Measurements from ENCODE around the gene CALN1.
"Not testable (repeated sequence)": the region's sequence is repeated elsewhere in the genome, so short reads cannot be mapped to it uniquely, and the experiment has no call there.

CALN1 gene

DNA sequence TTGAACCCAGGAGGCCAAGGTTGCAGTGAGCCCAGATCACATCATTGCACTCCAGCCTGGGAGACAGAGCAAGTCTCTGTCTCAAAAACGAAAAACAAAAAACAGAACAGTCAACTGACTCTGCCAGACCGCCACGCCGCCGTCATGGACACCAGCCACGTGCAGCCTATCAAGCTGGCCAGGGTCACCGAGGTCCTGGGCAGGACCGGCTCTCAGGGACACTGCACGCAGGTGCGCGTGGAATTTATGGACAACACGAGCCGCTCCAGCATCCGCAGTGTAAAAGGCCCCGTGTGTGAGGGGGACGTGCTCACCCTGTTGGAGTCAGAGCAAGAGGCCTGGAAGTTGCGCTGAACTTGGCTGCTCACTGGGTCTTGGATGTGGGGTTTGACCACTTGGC lies 470.0 kb downstream of the CALN1 start:
- no peak for DNase-seq

DNA sequence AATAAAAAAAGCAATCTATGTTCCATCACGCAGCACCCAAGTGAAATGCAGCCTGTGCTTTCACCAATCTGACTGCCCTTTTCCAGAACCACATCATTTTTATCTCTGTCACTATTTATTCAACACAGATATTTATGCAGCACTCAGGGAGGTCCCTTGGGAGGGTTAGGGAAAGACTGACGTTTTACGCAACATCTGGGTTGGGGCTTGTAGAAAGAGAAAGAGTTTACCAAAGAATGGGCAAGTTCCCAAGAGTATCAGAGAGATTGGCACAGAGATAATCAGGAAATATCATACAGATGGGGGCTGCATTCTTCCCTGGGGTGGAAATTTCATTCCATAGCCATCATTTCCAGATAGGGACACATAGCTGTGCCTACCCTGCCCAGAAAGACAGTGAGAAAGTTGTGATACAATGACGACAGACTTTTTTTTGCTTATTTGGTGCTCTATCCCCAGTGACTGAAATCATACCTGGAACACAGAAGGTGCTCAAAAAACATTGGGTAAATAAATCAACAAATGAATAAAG lies 474.2 kb downstream of the CALN1 start:
- no peak for DNase-seq

DNA sequence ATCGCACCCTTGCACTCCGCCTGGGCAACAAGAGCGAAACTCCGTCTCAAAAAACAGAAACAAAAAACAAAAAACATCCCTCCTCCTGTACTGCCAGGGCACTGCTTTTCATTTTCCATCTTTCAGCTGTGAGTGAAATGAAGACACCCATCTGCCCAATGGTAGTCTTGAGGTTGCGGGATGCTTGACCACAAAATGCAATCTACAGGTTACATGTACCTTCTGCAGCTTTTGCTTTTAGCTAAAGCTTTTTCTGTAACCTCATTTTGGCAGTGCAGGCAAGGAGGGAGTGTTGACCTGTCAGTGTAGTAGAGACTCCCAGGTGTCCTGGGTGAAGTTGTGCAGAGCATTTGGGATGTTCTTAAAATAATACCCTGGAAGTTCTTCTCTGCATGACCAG lies 476.5 kb downstream of the CALN1 start:
- no peak for DNase-seq

DNA sequence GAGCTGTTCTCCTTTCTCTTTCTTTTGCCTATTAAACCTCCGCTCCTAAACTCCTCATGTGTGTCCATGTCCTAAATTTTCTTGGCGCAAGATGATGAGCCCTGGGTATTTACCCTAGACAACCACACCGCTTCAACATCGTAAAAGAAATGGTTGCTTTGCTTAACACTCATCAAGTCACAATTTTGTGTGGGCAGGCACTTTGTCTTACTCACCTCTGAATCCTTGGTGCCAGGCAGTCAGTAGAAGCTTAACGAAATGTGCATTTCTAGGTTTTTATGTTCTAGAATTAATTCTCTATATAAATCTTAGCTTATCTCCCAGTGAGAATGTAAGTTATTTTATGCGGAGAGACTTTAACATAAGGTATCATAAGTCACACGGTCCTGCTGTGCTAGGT lies 478.7 kb downstream of the CALN1 start:
- DNase-seq = no peak

DNA sequence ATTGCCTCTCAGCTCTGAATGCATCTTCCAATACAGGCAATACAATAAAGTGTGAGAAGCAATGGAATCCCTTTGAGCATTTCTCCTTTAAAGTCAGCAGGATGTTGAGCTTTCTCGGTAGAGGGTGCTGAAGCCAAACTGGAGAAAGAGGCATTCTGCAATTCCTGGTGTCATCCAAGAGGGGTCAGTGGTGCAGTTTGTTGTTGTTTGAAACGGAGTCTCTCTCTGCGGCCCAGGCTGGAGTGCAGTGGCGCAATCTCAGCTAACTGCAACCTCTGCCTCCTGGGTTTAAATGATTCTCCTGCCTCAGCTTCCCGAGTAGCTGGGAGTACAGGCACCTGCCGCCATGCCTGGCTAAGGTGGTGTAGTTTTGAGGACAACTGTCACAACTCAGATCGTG lies 486.5 kb downstream of the CALN1 start:
- DNase-seq = no peak

DNA sequence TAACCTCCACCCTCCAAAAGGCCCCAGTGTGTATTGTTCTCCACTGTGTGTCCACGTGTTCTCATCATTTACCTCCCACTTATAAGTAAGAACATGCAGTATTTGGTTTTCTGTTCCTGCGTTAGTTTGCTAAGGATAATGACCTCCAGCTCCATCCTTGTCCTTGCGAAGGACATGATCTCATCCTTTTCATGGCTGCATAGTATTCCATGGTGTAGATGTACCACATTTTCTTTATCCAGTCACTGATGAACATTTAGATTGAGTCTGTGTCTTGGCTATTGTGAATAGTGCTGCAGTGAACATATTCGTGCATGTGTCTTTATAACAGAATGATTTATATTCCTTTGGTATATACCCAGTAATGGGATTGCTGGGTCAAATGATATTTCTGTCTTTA lies 497.9 kb downstream of the CALN1 start:
- not testable (repeated sequence) for DNase-seq

DNA sequence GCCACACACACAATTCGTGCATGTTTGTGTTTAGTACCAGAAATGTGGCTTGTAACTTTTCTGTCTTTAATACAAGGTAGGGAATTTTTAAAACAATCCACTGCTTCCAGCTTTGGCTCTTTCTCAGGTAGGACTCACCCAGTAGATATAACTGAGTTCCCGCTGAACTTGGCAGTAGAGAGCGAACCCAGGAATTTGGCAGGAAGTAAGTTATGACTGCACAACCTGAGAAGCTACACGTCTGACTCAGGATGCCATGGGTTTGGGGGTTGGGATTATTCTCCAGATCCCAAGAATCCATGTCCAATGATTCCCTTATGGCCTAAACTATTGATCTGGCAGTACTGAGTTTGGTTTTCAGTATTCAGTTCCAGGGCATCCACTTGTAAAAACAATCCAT lies 499.7 kb downstream of the CALN1 start:
- no peak for DNase-seq

DNA sequence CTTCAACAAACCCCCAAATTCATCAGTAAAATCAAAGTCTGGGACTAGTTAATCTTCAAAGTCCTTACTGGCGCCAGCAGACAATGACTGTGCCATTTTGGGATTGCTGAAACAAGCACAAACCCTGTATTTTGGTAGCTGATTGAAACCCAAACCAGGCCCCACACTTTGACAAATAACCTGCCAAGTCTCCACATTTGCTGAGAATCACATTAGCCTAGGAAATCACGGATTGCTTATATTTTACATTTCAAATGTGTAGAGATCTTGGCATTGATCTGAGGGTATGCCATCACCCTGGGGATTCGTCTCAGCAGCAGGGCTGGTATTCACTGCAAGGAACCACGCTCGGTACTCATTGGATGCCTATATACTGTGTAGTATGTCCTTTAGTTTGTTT lies 501.1 kb downstream of the CALN1 start:
- no peak for DNase-seq

DNA sequence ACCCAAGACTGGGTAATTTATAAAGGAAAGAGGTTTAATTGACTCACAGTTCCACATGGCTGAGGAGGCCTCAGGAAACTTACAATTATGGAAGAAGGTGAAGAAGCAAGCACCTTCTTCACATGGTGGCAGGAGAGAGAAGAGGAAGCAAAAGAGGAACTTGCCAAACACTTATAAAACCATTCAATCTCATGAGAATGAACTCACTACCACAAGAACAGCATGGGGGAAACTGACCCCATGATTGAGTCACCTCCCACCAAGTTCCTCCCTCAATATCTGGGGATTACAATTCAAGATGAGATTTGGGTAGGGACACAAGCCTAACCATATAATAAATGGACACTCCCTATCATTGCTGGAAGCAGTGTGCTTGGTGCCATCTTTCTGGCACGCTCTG lies 506.3 kb downstream of the CALN1 start:
- DNase-seq = no peak

DNA sequence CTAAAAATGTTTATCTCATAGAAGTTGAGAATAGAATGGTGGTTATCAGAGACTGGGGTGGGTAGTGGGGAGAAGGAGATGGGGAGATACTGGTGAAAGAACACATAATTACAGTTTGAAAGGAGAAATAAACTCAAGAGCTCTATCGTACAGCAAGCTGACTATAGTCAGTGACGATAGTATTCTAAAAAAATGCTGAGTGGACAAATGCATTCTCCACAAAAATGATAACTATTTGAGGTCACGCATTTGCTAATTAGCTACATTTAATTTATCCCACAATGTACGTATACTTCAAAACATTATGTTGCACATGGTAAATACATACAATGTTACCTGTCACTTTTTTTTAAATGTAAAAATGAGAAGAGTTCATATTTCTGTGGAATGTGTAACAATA lies 507.7 kb downstream of the CALN1 start:
- no peak for DNase-seq

DNA sequence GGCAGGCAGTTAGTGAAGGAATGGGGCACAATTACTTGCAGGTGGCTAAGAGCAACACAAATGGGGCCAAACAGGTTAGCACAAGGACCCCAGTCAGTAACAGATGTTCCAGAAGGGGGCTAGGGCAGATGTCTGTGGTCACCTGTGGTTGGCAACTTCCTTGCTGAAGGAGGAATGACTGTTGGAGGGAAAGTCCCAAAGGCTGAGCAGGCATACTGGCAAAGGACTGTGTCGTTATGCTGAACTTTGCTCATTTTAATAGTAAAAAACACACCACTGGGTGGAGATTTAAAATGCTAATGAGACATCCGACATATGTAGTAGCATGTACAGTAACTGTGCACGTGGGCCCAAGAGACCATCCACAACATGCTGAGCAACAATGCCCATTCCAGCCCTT lies 511.6 kb downstream of the CALN1 start:
- no peak for DNase-seq

DNA sequence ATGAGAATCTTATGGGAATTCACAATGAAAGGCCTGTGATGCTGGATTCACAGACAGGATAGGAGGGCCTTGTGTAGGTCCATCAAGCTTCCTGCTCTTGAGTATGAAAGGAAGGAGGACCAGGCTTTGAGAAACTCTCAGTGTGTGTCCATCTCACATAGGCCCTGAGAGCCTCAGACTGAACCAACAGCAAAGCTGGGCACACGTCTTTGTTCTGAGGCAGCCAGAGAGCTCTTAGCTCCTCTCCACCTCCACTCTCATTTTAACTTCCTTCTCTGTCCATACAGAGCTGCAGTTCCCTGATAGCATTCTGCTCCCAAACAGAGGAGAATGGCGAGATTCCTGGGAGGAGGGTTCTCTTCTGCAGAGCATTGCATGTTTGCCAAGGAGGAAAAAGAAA lies 515.6 kb downstream of the CALN1 start:
- no peak for DNase-seq

DNA sequence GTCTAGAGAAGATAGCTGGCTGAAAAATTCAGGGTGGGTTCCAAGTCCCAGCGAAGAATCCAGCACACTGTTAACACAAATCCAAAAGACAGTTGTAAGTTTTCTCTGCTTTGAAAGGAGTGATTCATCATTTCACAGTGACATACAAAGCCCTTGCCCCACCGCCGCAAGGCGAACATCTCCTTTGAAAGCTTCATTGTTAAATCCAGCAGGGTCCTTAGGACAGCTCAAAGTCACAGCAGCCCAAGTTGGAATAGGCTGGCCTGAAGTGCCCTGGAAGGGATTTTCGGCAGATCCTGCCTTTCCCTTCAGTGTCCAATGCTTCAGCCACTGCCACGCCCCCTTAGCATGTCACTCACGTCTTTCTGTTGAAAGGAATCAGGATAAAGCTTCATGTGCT lies 526.1 kb downstream of the CALN1 start:
- DNase-seq = no peak

DNA sequence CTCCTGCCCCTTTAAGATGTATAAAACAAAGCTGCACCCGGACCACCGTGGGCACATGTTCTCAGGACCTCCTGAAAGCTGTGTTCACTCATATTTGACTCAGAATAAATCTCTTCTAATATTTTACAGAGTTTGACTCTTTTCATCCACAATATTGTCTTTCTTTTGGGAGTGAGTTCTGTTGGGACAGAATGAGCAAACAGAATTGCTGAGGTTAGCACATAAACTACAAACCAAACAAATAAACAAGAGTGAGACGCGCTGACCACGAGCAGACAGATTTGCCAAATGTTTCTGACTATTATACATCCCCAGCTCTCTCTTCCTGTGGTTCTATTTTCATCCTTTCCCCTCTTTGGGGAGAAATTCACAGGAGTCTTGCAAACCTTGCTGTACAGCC lies 526.7 kb downstream of the CALN1 start:
- DNase-seq = no peak

DNA sequence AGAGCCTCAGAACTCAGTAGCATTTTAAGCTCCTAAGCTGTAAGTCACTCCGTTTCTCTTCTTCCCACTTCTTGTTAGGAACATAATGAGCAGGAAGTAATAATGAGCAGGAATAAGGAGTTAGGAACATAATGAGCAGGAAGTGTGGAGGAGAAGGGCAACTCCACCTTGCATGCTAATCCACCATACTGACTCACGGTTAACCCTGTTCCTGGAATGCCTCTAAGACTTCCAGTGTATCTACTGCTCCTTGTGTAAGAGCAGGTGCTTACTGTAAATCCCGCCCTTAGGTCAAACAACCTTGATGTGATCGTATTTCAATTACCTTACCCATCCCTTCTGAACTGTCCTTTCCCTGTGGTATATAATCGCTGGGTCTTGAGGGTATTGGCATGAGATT lies 528.7 kb downstream of the CALN1 start:
- DNase-seq = no peak

DNA sequence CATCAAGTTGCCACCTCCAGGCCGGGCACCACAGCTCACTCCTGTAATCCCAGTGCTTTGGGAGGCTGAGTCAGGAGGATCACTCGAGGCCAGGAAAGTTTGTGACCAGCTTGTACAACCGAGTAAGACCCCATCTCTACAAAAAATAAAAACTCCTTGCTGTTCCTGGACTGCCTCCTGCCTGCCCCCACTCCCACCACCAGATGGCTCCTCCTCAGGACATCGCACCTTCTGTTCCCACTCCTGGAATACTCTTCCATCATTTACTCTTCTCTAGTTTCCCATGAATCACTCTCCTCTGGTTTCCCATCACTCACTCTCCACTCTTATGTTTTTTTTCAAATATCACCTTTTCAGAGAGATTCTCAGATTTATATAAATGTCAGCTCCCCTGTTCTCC lies 540.7 kb downstream of the CALN1 start:
- DNase-seq = no peak

DNA sequence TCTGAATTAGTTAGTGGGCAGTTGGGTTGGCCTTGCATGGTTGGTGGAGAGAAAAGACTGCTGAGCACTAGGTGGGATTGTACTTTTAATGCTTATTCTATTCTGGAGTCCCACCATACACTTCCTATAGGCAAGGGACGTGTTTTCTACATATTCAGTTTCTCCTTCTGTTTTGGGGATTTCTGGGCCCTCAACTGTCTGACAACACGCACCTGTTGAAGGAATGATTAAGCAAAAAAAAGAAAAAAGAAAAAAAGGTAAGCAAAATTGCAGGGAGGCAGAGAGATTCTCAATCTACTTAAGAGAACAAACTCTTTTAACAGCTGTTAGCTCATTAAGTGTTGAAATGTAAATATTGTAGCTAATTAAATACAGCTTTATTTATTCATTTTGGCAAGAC lies 541.3 kb downstream of the CALN1 start:
- DNase-seq = no peak

DNA sequence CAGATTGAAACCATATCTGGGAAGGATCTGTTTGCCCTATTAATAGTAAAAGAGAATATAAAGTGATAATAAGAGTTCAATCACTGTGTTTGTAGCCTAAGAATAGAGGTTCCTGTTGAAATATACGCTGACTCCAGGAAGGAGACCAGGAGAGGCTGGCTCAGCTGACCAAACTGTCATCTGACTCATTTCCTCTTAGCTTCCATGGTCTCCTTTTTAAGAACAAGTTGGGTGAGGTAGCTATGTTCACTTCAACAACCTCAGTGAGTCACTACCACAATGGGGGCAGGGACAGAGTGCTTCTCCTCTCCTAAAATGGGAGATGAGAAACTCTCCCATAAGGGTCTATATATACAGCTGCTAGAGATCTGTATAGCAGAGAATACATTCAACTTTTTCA lies 543.3 kb downstream of the CALN1 start:
- no peak for DNase-seq

DNA sequence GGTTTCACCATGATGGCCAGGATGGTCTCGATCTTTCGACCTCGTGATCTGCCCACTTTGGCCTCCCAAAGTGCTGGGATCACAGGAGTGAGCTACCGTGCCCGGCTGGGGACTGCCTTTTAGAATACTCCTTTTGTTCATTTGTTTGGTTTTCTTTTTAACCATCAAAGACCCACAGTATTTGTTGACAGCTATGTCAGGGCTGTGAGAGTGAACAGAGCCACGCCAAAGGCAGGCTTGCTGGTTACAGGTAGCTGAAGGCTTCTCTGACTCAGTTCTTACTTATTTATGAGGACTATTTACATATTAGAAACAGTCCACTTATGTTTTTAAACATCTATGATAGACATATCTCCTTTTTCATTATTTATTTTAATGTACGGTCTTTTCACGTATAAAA lies 544.5 kb downstream of the CALN1 start:
- no peak for DNase-seq

DNA sequence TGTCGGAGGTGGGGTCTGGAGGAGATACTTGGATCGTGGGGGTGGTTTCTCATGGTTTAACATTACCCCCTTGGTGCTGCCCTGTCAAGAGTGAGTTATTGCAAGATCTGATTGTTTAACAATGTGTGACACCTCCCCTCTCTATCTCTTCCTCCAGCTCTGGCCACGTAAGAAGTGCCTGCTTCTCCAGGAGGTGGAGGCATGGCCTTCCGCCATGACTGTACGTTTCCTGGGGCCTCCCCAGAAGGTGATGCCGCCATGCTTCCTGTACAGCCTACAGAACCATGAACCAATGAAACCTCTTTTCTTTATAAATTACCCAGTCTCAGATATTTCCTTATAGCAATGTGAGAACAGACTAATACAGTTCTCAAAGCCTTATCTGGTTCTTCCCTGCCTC lies 547.0 kb downstream of the CALN1 start:
- no peak for DNase-seq

DNA sequence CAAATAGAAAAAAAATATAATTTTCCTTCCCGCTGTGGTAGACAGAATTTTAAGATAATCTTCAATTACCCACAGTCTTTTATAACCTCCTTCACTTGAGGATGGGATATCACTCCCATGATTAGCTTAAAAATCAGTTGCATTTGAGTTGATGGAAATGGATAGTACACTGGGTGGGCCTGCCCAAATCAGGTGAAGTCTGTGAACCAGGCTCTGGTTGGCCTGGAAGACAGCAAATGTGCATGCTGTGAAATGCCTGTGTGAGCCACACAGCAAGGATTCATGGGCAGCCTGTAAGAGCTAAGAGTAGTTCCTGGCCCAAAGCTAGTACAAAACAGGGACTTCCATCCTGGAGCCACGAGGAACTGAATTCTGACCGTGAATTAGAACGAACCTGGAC lies 548.0 kb downstream of the CALN1 start:
- DNase-seq = no peak

DNA sequence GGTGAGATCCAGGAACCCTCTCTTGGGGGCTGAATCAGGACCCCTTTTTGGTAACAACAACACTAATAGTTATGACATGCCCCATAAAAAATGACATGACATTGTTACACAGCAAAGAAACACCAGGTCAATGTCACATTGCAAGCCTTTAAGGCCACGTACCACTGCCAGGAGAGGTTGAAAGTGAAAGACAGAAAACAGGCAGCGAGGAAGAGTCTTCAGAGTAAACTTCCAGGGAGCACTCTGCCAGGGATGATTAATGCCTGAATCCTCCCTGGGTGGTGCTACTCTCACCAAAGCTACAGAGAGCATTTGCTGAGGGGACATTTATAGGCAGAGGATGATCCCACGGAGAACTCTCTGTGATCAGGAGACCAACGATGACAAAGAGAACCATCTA lies 551.6 kb downstream of the CALN1 start:
- no peak for DNase-seq

DNA sequence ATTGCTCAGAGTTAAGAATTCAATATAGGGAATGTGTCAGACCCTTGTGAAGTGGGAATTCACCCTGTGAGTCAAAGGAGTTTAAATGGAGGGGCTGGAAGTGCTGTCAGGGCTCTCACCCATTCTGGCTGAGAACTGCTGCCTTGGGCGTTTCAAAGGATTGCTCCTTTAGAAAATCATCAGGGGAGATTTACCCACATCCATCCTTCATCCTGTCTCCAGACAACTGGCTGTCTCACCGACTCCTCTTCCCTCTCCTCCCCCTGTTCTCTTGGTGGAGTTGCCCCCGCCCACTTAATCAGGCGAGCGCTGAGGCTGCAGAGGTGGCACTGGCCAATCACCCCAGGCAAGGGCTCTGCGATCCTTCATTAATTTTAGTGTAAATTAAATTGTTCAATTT lies 554.8 kb downstream of the CALN1 start:
- DNase-seq = no peak

DNA sequence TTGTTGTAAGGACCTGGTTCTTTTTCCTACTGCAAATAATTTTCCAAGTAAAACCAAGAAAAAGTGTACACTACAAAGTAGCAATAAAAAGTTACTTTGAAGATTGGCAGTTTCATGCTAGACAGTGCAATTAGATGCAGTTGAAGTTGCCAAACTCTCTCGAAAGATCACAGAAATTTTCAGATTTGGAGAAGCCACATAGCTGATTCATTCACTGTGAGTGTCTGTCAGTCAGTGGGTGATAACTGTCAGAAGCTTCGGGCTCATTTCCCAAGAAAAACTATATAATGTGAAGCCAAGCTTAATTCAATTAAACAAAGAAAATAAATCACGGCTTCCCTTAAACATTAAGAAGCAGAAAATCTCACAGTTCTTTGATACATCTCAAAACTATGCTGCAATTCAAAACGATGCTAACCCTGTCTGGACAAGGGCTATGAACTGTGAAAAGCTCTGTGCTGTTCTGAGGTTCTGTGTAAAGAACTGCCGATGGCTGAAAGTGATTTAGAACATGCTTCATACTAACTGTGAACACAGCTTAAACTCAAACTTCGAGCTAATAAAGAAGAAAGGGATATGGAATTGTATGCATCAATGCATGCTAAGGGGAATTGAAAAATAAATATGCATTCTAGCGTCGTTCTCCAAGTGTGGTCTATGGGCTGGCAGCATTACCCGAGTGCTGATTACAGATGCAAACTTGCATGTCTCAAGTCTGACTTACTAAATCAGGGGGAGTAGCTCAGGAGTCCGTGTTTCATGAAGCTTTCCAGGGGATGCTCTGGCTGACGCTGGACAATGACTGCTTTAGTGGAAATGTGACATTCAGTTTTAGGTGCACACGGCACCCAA lies 557.4 kb downstream of the CALN1 start:
- DNase-seq = no peak
